GM19328 (cell line): ENCODE data around the gene CAMK1D.
"Not testable (repeated sequence)": the region's sequence is repeated elsewhere in the genome, so short reads cannot be mapped to it uniquely, and the experiment has no call there.

ENCODE experiments used
- ATAC-seq: cut with Tn5 transposase; IDR thresholded peaks from one replicate; pipeline ENCODE4 v1.9.1; 2021; ENCODE audit warnings: mild to moderate bottlenecking, moderate library complexity; ENCODE audit not compliant: unreplicated experiment

The CAMK1D gene

DNA sequence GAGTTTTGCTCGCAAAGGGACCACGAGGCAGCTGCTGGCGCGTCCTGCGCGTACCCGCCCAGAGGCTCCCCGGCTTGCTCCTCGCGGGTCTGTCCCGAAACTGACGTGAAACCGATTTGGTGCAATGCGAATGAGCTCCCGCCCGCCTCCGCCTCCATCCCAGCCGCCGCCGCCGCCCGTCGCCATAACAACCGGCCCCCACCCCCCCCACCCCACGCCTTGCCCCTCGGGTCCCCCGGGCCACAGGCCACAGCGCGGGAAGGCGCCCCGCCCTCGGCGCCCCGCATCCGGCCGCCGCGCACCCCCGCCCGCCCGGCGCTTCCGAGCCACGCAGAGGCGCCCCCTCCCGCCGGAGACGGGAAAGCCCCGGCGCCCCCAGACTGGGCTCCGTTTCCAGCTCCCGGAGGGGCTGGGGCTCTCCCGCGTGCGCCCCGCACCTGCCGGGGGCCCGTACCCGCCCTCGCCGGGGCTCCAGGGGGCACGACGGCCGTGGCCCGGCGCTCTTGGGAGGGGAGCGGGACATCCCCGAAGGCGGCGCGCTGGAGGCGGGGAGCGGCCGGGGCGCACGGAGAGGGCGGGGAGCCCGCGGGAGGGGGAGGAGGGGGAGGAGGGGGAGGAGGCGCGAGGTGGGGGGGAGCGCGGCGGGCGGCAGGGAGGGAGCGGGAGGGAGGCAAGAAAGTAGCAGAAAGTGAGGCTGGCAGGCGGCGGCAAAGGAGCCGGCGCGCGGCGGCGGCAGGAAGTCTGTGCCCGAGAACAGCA, at the start of gene CAMK1D:
TSS of gene CAMK1D (plus strand) at position 678 of the 759 bp plus-strand sequence.
- peak; percentile 55 for ATAC-seq

DNA sequence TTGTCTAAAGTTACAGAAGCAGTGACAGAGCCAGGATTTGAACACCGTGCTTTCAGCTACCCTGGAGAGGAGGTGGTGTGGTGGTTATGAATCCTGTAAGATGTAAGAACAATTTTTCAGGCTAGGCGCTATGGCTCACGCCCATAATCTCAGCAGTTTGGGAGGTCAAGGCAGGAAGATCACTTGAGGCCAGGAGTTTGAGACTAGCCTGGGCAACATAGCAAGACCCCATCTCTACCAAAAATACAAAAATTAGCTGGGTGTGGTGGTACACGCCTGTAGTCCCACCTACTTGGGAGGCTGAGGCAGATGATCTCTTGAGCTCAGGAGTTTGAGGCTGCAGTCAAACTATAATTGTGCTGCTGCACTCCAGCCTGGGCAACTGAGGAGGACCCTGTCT, 48.3 kb upstream of the CAMK1D start:
- ATAC-seq = not testable (repeated sequence)

DNA sequence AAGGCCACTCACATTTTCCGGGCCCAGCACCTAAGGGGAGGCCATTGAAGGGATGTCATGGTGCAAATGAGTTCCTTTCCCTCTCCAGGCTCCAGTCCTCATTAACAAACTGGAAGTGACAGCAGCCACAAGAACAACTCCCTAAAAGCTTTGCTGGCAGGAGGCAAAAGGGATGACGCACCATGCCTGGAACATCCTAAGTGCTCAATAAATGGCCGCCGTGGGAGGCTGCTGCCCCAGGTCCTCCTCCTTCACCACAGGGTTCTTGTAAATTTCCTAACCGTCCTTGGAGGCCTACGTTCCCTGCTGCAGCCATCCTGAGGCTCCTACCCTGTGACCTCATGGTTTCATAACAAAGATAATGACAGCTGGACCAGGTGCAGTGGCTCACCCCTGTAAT, 41.3 kb upstream of the CAMK1D start:
- no peak for ATAC-seq

DNA sequence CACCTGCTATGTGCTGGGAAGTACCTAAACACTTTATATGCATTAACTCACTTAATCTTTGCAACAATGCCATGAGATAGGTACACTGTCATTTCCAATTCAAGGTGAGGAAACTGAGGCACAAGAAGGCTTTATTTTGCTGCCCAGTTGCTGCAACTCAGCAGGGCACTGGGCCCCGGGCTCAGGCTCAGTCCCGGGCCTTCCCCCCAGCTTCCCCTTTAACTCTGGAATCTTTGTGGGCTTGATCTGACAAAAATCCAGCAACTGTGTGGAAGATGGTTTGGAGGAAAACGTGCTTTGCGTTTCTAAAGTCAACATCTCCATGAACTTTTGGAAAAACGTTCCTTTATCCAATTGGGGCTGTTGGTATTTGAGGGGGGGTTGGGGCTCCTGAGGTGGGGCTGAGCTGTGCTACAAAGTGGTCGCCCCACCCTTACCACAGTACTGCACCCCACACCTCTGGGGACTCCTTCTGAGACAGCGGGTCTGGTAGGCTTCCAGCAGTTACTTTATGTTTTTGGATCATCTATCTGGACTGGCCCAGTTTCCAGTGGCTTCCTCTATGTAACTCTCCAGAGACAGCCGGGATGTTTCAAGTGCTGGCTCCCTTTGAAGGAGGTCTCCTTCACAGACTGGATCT, 40.5 kb upstream of the CAMK1D start:
- ATAC-seq = no peak

- ATAC-seq = not testable (repeated sequence)
These were observed 39.6 kb upstream of the CAMK1D start for GRCh38 chr10:12309783-12310182.

DNA sequence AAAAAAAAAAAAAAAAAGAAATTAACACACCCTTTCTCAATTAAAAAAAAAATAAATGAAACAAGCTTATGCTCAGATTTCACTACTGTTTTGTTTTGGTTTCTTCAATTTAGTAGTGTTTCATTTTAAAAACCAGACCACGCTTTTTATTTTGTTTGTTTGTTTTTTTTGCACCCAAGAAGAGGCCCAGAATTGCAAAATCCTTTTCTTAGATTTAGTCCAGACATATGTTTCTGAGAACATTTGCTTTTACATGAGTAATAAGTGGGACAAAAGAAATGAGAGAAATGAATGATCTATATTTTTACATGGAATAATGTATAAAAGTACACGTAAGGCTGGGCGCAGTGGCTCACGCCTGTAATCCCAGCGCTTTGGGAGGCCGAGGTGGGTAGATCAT, 34.5 kb upstream of the CAMK1D start:
- ATAC-seq = no peak

GRCh38 chr10:12319076-12319475, 30.3 kb upstream of the CAMK1D start:
- no peak for ATAC-seq

- ATAC-seq = no peak
These were observed 28.5 kb upstream of the CAMK1D start for GRCh38 chr10:12320892-12321291.

DNA sequence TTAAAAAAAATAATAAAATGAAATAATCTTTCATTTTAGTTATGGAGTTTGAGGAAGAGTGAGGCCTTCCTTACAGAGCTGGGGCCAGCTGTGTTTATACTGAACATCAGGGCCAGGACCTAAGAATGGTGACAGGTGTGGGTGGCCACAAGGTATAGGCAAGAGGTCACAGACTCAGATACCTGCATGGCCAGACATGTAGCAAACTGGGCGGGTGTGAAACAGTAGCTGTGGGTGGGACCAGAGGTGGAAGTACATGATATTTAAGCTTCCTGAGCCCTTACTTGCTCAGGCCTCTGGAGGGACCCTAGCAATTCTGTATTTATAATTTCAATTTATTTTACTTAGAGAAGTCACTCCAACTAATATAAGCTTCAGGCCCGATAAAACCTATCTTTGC, 27.7 kb upstream of the CAMK1D start:
- ATAC-seq = no peak

GRCh38 chr10:12322583-12323131, 26.7 kb upstream of the CAMK1D start:
- ATAC-seq = no peak

DNA sequence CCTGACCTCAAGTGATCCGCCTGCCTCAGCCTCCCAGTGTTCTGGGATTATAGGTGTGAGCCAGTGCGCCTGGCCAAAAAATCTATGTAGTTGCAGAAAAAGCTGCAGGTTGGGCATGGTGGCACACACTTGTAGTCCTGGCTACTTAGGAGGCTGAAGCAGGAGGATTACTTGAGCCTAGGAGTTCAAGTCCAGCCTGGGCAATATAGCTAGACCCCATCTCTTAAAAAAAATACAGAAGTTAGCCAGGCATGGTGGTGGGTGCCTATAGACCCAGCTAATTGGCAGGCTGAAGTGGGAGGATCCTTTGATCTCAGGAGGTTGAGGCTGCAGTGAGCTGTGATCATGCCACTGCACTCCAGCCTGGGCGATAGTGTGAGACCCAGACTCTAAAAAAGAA, 24.8 kb upstream of the CAMK1D start:
- ATAC-seq = no peak

- ATAC-seq = no peak
These were observed 22.3 kb upstream of the CAMK1D start for GRCh38 chr10:12327074-12327473.

DNA sequence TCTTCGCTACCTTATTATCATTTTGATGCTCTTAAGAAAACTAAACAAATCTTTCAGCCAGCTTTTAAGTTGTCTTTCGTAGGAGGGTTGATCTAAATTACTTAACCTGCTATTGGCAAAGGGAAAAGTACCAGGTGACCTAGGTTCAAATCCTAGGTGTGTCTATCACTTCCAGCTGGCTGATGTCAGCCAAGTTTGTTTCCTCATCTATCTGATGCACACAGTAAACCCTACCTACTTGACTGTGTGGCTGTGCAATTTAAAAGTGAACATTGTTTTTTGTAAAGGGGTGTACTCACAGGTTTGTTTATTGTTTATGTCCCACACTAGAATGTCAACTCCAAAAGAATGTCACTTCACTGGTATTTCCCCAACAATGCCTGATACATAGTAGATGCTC, 21.9 kb upstream of the CAMK1D start:
- ATAC-seq = no peak

DNA sequence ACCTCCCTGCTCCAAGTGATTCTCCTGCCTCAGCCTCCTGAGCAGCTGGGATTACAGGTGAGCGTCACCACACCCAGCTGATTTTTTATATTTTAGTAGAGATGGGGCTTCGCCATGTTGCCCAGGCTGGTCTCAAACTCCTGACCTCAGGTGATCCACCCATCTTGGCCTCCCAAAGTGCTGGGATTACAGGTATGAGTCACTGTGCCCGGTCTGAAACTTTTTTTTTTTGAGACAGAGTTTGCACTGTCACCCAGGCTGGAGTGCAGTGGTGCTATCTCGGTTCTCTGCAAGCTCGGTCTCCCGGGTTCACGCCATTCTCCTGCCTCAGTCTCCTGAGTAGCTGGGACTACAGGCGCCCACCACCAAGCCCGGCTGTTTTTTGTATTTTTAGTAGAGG, 21.0 kb upstream of the CAMK1D start:
- not testable (repeated sequence) for ATAC-seq

DNA sequence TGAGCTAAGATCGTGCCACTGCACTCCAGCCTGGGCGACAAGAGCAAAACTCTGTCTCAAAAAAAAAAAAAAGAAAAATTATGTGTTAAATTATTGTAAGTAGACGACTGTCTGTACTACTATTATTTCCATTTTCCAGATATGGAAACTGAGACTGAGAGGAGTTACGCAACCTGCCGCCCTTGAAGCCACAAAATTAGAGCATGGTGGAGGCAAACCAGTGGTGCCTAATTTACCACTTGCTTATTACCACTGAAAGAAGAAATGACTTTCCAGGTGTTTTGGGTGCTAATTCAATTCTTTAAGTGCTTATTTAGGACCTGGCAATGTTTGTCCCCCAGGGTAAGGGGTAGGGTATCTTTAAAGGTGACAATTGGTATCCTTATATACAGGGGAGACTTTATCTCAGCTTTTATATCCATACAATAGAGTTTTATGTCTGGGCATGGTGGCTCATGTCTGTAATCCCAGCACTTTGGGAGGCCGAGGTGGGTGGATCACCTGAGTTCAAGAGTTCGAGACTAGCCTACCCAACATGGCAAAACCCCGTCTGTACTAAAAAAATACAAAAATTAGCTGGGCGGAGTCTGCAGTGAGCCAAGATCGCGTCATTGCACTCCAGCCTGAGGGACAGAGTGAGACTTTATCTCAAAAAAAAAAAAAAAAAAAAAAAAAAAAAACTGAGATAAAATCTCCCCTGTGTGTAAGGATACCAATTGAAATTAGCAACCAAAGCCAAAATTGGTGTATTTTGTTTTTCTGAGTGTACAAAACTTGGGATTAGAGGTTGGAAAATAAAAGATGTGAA, 16.6 kb upstream of the CAMK1D start:
- ATAC-seq = no peak

GRCh38 chr10:12333380-12334185, 15.8 kb upstream of the CAMK1D start:
- ATAC-seq = no peak

DNA sequence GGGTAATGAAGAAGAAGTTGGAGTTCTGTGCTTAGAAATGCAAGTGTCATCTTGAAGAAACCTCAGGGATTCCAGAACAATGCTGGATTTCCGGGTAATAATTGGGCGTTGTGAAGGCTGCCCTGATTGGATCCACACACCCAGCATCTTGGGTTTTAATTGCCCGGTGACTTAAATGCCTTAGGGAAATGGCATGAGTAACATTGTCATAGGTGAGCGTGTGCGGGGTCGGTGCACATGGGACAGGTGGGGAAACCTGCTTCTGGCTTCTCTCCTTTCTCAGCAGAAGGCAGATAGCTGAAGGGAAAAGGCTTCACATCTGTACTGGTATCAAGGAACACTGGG, 15.2 kb upstream of the CAMK1D start:
- no peak for ATAC-seq

GRCh38 chr10:12335169-12335568, 14.2 kb upstream of the CAMK1D start:
- ATAC-seq = not testable (repeated sequence)

DNA sequence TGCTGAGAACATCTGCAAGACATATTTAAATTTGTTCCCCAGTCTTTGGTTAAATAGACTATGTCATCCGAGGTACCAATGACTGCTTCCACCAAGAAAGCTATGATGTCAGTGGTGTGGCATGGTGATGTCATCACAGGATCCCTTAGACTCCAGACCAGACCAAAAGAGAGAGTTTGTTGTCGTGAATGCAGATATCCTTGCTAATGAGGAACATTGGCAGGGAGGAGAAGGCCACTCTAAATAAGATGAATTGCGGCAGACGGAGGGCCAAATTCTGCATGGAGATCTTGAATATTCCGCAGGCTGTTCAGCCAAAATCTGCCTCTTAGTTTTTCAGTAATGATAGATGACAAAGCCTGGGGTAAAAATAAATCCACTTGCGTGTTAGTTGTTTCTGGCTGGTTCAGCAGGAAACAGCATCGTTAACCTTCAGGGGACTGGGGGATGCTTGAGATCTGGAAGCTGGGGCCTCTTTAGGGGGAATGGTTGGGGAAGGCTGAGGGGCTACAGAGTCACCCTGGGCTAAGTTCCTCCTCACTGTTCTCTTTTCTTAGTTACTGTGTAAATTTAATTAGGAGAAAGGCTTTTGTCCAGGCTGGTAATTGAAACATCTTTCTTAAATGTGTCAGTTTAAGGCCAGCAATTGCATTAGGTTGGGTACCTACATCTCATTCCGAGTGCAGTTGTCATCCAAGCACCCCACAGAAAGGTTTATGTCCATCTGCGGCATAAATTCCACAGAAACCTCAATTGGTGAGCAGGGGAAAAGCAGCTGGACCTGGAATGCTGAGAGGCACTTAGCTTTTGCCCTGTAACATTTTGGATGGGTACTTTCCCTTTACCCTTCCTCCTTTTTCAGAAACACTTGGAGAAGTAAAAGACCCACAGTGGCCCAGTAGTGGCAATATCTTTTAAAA, 11.6 kb upstream of the CAMK1D start:
- ATAC-seq = no peak

DNA sequence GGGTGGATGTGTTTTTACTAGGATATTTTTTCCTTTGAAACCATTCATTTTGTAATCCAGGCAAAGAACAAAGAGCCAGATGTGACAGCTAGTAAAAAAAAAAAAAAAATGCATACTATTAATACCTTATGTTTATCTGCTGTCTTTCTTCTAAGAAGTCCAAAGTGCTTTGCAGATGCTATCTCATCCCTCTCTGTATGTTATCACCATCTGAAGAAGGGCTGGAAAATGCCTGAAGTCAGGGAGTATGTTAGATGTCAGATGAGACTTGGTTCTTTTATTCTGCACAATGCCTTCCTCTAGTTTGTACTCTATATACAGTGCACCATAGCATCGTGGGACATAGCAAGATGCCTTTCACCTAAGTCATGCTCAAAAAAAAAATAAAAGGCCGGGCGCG, 10.4 kb upstream of the CAMK1D start:
- no peak for ATAC-seq
